ENCODE measurements around the gene ASTN2.

Gene ASTN2

DNA sequence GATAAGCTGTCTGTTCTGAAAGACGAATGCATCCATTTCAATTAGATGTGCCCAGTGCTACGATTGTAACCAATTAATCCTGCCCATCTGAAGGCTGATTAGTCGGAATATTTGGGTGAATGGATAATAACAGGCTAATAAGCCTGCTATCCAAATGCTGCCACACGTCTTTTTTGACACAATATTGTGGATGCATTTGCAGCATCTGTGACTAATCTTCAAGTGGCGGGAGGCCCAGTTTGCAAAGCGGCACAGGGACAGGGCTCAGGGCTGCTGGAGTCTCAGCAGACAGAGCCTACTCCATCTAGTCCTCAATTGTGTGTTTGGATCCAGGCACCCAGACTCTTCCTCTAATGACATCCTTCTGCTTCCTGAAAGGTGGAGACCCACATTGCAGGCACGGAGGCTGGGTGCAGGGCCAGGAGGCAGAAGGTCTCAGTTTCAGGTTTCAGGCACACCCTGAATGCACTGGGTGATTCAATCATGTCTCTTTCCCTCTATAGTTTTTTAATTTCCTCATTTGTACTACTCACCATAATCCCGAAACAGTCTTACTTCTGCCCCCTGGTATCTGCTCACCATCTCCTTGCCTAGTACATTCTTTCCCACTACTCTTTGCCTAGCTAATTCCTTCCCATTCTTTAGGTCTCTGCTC lies 169.6 kb downstream of the ASTN2 start:
- DNase-seq (ENCODE audit: low spot score) = no peak

DNA sequence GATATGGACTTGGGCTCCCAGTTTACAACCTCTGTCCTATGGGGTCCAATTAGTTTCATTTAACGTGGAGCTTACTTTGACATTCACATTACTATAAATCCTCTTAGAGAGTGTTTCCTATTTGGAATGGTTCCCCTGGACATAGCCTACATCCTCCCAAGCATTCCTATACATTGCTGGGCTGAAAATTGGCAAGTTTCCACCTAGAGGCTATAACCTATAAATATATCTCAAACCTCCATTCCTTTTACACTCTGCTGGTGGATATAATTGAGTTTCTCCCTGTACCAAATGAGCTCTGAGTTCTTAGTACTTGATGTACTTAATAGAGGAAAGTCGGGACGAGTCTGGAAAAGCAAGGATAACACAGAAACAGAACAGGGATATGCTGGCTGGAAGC lies 172.8 kb downstream of the ASTN2 start:
- DNase-seq (ENCODE audit: low spot score) = no peak

DNA sequence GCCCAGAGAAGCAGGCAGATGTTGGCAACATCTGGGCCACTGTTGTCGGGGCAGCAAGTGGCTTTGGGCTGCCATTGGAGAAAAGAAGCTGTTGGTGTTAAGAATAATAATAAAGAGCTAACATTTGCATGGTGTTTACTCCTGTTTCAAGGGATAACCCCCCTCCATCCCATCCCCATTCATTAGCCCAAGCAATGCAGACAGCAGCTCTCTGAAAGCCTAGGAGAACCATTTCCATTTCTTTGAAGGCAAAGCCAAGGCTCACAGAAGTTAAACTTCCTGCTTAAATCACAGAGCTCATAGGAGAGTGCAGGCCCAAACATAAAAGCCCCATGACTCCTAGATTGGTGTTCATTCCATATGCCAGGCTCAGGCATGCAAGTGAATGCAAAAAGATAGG lies 175.4 kb downstream of the ASTN2 start:
- DNase-seq (ENCODE audit: low spot score) = no peak

DNA sequence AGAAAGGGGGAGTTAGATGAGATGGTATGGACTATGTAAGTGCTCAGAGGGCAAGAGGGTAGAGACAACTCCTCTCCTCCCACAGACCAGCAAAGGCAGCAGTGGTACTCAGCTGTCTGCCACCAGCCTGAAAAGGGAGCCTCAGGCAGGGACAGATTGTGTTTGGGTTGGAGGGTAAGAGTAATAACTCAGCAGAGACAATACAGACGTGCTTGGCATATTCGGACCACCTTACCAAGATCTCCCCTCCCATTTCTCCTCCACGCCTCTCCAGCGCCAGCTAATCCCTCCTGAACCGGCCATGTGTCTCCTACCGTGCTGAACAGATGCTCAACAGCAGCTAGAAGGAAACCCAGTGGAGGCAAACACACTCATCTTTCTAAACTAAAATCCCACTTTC lies 180.8 kb downstream of the ASTN2 start:
- DNase-seq (ENCODE audit: low spot score) = no peak

DNA sequence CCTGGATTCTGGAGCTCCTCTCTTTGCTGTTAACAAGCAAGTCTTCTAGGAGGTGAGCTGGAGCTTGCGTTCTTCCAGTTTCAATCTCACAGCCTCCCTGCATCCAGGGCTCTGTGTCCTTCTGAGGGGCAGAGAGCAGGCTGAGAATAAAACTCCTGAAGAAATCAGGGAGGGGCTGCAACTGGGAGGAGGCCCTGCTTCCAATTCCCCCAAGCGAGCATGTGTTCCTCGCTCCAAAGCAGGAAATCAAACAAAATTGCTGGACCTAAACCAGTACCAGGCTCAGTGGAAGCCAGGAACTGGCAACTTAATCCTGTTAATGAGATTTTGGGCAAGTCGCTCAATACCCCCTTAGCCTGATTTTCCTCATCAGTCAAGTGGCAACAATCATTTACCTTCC lies 181.8 kb downstream of the ASTN2 start:
- no peak for DNase-seq (ENCODE audit: low spot score)

DNA sequence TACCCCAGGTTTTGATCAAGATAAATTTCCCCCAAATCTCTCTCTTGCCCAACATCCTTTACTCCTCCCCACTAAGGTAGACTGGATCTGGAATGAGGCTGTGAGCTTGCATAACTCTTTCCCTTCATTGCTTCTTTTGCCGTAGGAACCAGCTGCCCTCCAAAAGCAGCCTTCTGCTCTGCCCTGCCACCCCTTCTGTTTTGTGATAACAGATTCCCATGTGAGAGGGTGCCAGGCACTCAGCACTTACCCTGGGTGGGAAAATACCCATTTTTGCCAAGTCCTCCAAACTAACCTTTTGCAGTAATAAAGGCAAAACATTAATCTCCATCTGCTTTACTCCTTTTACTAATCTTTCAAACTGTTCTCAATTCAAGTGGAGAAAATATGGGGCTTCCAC lies 182.6 kb downstream of the ASTN2 start:
- DNase-seq (ENCODE audit: low spot score) = no peak

DNA sequence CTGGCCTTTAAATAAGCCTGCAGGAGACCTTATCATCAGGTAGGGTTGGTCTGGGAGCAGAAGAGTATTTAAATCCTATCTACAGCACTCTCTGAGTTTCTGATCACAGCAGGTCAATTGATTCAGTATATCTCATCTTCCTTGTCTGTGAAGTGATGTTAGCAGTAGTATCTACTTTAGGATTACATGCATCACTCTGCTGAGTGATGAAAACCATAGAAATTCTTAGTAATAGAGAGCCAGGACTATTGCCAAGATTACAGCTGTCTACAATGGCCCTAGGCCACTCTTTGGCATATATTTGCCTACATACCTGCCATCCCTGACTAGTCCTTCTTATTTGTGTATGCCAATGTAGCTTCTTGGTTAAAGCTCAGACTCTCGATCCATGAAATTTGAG lies 183.8 kb downstream of the ASTN2 start:
- no peak for DNase-seq (ENCODE audit: low spot score)

DNA sequence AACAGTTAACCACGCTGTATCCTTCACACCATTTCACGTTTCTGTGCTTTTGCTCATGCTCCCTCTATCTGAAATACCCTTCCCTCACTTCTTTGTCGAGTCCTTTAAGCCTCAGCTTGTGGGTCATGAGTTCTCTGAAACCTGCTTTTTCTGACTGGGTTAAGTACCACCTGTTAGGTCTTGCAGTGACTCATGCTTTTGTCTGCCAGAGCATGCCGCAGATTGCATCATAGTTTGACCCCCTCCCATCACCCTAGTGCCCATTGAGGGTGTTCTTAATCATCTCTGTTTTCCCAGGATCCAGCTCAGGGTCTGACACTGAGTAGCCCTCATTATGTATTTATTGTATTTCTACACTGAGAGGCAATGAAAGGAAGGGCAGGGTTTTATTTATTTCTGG lies 190.2 kb downstream of the ASTN2 start:
- no peak for DNase-seq (ENCODE audit: low spot score)

DNA sequence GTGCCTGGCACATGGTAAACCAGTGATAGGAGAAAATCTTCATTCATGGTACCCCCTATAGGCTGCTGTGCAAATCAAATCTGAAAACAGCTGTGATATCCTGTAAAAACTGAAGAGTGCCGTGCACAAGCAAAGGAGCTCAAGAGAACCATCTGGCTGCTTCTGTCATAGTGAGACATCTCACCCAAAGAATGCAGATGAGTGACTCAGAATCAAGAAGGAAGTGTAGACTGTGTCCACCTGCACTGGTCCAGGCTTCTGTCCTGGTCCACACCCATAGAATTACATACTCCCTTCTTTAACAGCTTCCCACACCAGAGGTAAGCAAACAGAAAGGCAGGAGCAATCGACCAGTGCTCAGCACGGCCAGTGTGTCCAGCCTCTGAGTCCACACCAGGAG lies 195.9 kb downstream of the ASTN2 start:
- no peak for DNase-seq (ENCODE audit: low spot score)

DNA sequence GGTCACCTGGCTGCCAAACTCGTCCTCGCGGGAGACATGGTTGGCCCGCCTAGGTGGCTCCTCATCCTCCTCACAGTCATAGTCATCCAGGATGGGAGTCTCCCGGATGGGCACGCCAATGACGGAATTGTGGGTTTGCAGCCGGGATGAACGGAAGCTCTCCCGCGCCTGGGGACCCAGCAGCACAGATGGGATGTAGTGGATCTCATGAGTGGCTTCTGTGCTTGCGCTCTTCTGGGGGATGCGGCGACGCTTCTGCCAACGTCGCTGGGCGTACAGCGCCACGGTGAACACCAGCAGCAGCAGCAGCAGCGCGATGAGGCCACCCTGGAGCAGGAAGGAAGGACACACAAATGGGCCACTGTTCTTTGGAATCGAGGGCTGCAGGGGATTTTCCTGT lies 200.4 kb downstream of the ASTN2 start:
- DNase-seq (ENCODE audit: low spot score) = no peak

DNA sequence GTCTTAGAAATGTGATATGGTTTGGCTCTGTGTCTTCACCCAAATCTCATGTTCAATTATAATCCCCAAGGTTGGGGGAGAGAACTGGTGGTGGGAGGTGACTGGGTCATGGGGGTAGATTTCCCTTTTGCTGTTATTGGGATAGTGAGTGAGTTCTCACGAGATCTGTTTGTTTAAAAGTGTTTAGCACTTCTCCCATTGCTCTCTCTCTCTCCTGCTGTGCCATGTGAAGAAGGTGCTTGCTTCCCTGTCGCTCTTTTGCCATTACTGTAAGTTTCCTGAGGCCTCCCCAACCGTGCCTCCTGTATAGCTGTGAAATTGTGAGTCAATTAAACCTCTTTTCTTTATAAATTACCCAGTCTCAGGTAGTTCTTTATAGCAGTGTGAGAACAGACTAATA lies 203.6 kb downstream of the ASTN2 start:
- DNase-seq (ENCODE audit: low spot score) = no peak

DNA sequence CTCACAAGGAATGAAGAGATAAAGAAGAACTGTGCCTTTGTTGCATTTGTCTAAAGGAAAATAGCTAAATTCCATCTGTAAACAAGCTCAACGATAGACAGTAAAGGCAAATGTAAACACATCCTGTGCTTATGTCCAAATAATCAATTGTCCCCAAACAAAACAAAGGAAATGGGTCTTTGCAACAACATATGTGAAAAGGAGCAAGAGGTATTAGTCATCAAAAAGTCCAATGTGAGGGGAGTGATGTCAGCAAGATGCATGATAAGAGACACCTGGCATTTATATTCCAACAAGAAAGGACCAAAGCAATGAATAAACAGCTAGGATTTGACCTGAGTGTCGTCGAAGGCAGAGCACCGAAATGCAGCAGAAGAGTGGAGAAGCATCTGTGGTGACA lies 209.1 kb downstream of the ASTN2 start:
- DNase-seq (ENCODE audit: low spot score) = no peak

DNA sequence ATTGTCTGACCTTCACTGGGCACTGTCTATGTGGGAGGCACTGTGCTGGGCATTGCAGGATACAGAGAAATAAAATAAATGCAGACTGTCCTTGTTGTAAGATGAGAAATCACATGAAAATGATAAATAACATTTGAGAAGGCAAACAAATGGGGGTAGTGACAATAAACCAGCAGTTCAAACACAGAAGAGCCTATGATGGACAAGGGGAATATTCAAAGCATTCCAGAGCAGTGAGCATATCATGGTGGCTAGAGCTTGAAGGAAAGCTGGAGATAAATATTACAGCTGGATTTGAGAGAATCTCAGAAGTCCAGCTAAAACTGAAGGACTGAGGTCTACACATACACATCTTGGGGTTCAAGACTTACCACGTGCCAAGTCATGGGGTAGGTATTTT lies 209.9 kb downstream of the ASTN2 start:
- no peak for DNase-seq (ENCODE audit: low spot score)

DNA sequence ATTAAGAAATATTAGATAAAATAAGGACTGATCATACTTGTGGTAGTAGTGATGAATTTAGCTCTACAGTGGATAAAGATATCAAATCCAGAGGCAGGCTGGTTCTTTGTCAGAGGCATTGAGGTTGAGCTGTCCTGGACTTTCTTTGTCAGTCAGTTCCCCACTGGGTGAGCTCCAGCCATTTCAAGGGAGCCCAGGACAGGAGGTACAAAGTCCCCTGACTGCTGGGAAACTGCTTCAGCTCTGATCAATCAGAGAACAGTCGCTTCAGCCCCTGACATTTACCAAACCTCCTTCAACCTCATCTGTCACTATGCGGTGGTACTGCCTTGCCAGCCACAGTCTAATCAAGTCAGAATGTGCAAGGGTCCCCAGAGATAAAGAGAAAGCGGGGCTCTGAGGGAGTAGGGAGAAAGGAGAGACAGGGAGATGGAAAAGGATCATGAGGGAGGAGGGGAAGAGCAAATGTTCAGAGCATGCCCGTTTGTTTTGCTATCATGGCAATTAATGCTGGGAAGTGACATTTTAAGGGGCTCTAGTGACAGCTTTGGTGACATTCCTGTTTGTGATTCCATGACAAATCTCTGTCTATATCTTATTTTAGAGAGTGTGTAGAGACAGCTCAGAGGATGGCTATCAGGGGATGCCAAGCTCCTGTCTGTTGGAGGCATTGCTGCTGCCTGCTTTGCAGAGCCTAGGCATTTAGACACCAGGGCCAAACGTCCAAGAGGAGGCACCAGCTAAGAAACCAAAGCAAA lies 223.2 kb downstream of the ASTN2 start:
- DNase-seq (ENCODE audit: low spot score) = no peak

DNA sequence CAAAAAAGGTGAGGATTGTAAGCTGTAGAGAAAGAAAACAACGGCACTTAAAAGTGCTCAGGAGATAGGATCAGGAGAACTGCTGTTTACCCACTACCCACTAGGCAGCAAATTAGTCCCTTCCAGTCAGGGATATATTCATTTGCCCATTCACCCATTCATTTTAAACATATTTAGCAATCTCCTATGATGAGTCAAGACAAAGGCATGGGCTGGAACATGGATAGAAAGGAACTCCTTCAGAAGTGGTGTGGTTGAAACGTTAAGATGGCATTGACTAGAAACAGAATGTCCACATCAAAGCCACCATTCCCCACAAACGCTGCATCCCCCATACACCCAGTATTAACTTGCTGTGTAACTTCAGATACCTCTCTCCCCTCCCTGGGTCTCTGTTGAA lies 225.7 kb downstream of the ASTN2 start:
- DNase-seq (ENCODE audit: low spot score) = no peak

DNA sequence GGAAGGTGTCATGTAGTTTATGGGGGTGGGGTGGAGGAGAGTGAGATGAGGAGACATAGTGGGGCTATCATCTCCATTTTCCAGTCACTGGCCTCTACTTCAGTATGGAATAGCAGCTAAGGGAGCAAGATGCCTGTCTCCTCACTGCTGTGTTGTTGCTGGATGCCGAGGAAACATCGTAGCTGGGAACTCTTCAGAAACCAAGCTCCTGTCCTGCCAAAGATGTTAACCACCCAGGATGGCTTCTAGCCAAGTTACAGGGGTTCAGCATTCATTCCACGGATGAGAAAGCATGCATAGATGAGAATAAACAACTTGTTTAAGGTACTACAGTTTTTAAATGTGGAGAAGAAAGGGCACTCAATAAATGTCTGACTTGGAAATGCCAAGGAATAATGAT lies 226.5 kb downstream of the ASTN2 start:
- no peak for DNase-seq (ENCODE audit: low spot score)

DNA sequence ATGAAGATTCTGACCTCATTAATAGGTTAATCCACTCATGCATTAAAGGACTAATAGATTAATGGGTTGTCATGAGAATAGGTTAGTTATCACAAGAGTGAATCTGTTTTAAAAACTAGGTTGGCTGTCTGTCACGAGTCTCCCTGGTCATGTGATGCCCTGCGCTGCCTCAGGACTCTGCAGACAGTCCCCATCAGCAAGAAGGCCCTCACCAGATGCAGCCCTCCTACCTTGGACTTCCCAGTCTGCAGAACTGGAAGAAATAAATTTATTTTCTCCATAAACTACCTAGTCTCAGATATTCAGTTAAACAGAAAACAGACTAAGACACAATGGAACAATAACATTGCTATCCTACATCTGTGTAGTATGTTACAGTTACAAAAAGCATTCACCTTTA lies 227.4 kb downstream of the ASTN2 start:
- DNase-seq (ENCODE audit: low spot score) = no peak

DNA sequence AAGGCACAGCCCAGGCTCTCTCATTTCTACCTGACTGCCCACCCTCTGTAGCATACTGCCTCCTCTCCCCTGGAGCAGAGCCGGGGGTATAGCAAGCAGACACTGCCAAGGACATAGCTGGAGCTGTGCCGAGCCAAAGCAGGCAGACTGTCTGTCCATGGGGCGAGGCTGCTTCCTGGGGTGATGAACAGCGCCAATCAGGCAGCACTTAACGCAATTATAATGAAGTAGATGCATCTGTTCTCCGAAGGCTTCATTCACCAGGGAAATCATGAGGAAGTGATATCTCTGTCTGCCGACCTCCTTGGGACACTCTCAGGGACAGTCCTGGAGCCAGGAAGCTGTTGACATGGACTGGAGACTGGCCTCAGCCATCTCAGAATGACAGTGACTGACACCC lies 230.7 kb downstream of the ASTN2 start:
- DNase-seq (ENCODE audit: low spot score) = no peak

DNA sequence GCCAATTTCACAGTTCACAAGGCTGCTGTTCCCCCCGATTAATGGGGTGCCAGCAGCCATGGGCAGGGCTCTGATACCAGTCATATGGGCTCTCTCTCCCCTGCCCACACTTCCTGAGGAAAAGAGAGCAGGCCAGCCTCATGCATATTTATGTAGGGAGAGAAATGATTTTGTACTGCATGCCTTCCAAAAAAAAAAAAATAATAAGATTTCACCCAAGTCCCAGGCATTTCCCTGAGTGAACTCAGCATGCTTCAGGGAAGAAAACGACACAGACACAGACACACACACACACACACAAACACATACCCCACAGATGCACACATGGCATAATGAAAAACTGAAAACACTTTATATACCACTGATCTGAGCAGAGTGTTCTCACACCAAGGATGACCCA lies 232.8 kb downstream of the ASTN2 start:
- DNase-seq (ENCODE audit: low spot score) = no peak

DNA sequence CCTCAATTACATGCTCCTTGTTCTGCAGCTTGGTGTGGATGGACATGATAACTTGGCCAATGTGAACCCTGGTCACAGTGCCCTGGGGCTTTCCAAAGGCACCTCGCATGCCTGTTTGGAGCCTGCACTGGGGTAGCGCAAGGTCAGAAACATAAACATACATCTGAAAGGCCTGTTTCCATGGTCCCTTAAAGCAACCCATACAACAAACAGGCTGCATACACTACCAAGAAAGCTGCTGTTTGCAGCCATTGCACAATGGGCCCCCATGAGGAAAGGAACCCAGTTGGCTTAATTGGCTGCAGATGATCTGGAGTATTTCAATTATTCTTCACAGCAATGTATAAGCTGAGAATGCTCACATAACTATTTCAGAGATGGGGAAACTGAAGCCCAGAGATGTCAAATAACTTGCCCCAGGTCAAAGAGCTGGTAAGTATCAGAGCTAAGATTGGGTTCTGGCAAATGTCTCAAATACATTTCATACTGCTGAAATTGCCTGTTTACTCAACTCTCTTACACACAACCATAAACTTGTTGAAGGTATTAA lies 233.9 kb downstream of the ASTN2 start:
- DNase-seq (ENCODE audit: low spot score) = no peak

DNA sequence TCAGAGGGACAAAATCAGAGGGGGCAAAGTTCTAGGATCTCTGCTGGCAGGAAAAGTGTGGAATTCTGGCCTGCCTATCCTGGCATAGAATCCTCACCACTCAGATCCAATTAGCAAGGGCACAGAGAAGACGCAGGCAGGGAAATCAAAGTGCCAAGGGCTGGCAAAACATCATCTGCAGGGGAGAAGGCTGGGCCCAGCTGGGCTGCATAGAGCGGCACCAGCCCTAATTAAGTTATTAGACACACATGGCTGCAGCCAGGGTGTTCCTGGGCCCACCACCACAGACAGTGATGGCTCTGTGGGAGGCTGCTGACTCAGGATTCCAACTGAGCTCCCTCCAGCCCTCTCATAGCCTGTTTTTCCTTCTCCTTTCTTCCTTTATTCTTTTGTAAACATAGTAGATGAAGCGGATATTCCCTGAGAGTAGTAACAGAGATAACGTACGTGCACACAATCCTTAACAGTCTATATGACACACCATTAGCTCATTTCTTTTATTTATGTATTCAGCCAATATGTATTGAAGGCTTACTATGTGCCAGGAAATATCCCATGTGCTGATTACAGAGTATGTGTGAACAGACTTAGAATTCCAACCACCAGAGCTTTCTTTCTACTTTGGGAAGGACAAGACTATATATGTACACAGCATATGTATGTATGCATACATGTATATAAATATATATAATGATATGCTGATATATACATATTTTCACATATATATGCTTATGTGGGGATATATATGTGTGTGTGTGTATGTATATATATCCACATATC lies 236.1 kb downstream of the ASTN2 start:
- DNase-seq (ENCODE audit: low spot score) = no peak

DNA sequence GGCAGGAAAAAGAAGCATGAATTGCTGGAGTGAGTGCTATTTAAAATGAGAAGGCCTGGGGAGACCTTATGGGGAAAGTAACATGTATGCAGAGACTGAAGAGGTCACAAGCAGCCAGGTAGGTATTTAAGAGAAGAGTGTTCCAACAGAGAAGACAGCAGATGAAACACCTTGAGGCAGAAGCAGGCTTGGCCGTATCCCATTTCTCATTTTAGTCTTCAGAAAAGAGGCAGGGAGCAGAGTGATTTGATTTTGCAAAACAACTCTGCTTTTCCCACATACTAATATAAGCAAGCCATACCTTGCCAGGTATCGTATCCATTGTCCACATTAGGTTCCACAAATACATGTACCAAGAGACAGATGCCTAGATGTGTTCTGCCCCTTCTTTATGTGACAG lies 244.3 kb downstream of the ASTN2 start:
- DNase-seq (ENCODE audit: low spot score) = no peak

DNA sequence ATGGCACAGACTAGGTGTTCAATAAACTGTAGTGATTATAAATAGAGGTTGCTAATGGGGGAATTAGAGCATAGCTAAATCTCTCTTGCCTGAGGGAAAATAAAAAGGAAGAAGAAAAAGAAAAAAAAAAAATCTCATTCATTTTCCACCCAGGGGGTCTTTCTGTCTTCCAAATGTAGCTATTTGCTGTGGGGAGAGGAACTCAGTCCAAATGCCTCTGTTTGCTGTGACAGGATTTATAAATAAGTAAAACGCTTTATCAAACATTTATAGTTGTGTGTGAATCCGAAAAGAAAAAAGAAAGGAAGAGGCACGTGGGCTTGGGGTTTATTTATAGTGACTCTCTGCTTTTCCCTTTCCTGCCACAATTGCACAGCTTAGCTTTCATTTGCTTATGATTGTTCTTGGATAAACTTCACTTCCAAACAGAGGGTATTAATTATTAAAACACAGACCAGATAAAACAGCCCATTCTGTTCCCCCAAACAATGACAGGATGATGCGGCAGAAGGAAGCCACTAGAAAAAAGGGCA lies 245.7 kb downstream of the ASTN2 start:
- DNase-seq (ENCODE audit: low spot score) = no peak

All from HuH-7 (cell line).